ENCODE measurements around the gene ZNF580.

Gene ZNF580

DNA sequence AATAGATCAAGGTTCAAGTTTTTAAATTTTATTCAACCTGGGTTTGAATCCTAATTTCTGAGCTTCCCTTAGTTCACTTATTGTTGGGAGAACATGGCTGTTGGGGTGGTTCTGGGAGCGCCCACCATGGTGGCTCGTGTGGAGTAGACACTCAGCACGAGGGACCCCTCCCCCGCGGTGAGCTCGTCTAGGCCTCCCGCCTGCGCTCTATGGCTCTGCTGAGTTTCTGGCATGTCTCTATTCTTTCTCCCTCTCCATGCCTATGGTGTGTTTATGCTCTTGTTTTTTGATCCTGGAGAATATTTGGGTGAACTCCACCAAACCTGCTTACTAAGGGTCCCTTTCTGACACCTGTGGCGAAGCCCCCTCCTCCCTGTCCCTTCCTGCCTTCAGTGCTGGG, 32.7 kb downstream of the ZNF580 start:
- H2AFZ ChIP-seq (ENCODE audit: low read length): no peak overlapping the region
- no peaks in the 10 kb centered on the region for H3K27me3 ChIP-seq (ENCODE audit: insufficient read depth, low read length)
- no peaks in the 10 kb centered on the region for H3K9me2 ChIP-seq (ENCODE audit: low read depth, low read length)
- peak overlapping the region; percentile 51 for H3K27ac ChIP-seq (ENCODE audit: low read depth, low read length, poor library complexity, severe bottlenecking)
- no peak overlapping the region for H3K4me3 ChIP-seq (ENCODE audit: low read depth, low read length, poor library complexity, severe bottlenecking)
- no peaks in the 10 kb centered on the region for H3K9me3 ChIP-seq (ENCODE audit: low read length)
- no peaks in the 10 kb centered on the region; the same call in 1 of the 2 replicates for H3F3A ChIP-seq (ENCODE audit: insufficient read depth, low read length)
- TF ChIP-seq EZH2 (IDR thresholded peaks at IDR 0.05; ENCODE audit: borderline replicate concordance, low read length): no peak
- TF ChIP-seq, protein P1, sequence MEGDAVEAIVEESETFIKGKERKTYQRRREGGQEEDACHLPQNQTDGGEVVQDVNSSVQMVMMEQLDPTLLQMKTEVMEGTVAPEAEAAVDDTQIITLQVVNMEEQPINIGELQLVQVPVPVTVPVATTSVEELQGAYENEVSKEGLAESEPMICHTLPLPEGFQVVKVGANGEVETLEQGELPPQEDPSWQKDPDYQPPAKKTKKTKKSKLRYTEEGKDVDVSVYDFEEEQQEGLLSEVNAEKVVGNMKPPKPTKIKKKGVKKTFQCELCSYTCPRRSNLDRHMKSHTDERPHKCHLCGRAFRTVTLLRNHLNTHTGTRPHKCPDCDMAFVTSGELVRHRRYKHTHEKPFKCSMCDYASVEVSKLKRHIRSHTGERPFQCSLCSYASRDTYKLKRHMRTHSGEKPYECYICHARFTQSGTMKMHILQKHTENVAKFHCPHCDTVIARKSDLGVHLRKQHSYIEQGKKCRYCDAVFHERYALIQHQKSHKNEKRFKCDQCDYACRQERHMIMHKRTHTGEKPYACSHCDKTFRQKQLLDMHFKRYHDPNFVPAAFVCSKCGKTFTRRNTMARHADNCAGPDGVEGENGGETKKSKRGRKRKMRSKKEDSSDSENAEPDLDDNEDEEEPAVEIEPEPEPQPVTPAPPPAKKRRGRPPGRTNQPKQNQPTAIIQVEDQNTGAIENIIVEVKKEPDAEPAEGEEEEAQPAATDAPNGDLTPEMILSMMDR (IDR thresholded peaks at IDR 0.05; ENCODE audit: low read length): no peak
- no peak overlapping the region; the same call in 1 of the 2 replicates for H3K9ac ChIP-seq (ENCODE audit: low read length)
- peak overlapping the region; percentile 1; the same call in 1 of the 2 replicates for H3K4me2 ChIP-seq (ENCODE audit: low read length)
- H3K36me3 ChIP-seq (ENCODE audit: insufficient read depth, low read length): peaks cover 55% of the 10 kb centered on the region
- peaks cover 53% of the 10 kb centered on the region for H3K4me1 ChIP-seq (ENCODE audit: insufficient read depth, low read length, severe bottlenecking)
- H3K79me2 ChIP-seq (ENCODE audit: insufficient read depth, low read length): peaks cover 24% of the 10 kb centered on the region
- no peaks in the 10 kb centered on the region for H4K20me1 ChIP-seq (ENCODE audit: insufficient read depth, low read length)

DNA sequence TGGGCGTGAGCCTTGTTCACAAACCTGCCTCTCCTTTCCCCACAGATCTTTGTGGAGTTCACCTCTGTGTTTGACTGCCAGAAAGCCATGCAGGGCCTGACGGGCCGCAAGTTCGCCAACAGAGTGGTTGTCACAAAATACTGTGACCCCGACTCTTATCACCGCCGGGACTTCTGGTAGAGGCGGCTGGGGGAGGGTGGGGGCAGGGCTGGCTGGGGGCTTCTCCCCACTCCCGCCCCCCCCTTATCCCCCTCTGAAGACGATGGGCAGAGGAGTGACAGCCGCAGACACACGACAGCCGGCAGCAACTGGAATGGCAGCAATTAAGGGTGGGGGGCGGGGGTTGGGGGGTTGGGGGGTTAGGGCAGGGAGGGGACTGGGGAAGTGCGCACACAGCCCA, 33.1 kb downstream of the ZNF580 start:
- Histone ChIP-seq H3K36me3 (ENCODE audit: insufficient read depth, low read length) (peaks cover 55% of the 10 kb centered on the region), H4K20me1 (ENCODE audit: insufficient read depth, low read length) (no peaks in the 10 kb centered on the region), H3K9ac (ENCODE audit: low read length) (no peak overlapping the region), H3K4me3 (ENCODE audit: low read depth, low read length, poor library complexity, severe bottlenecking) (peak overlapping the region; percentile 97), H3K9me3 (ENCODE audit: low read length) (no peaks in the 10 kb centered on the region), H3K27me3 (ENCODE audit: insufficient read depth, low read length) (no peaks in the 10 kb centered on the region), H3K27ac (ENCODE audit: low read depth, low read length, poor library complexity, severe bottlenecking) (peak overlapping the region; percentile 51), H2AFZ (ENCODE audit: low read length) (no peak overlapping the region), H3K79me2 (ENCODE audit: insufficient read depth, low read length) (peaks cover 24% of the 10 kb centered on the region), H3F3A (ENCODE audit: insufficient read depth, low read length) (no peaks in the 10 kb centered on the region; the same call in 1 of the 2 replicates), H3K4me2 (ENCODE audit: low read length) (peak overlapping the region; percentile 1; the same call in 1 of the 2 replicates), H3K4me1 (ENCODE audit: insufficient read depth, low read length, severe bottlenecking) (peaks cover 58% of the 10 kb centered on the region), H3K9me2 (ENCODE audit: low read depth, low read length) (no peaks in the 10 kb centered on the region)
- TF ChIP-seq, protein P1 (IDR thresholded peaks at IDR 0.05; ENCODE audit: low read length): no peak
- TF ChIP-seq EZH2 (IDR thresholded peaks at IDR 0.05; ENCODE audit: borderline replicate concordance, low read length): no peak

DNA sequence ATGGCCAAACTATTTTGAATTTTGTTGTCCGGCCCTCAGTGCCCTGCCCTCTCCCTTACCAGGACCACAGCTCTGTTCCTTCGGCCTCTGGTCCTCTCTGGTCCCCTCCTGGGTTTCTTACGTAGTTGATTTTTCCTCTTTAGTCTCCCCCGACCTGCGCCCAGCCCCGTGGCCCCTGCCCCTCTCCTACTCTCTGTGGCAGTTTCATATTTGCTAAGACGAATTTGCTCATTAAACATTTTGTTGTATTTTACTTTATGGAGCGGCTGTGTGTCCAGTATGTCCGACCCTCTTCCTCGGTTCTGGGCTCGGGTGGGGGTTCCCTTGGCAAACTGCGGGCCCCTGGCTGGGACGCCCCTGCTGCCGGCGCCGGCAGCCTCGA, 33.6 kb downstream of the ZNF580 start:
- H4K20me1 ChIP-seq (ENCODE audit: insufficient read depth, low read length): no peaks in the 10 kb centered on the region
- TF ChIP-seq, protein P1 (IDR thresholded peaks at IDR 0.05; ENCODE audit: low read length): no peak
- TF ChIP-seq EZH2 (IDR thresholded peaks at IDR 0.05; ENCODE audit: borderline replicate concordance, low read length): no peak
- H2AFZ ChIP-seq (ENCODE audit: low read length): no peak overlapping the region
- peak overlapping the region; percentile 47 for H3K27ac ChIP-seq (ENCODE audit: low read depth, low read length, poor library complexity, severe bottlenecking)
- H3K27me3 ChIP-seq (ENCODE audit: insufficient read depth, low read length): no peaks in the 10 kb centered on the region
- H3K4me3 ChIP-seq (ENCODE audit: low read depth, low read length, poor library complexity, severe bottlenecking): peak overlapping the region; percentile 97
- peak overlapping the region; percentile 73 for H3K4me2 ChIP-seq (ENCODE audit: low read length)
- H3K9me2 ChIP-seq (ENCODE audit: low read depth, low read length): no peaks in the 10 kb centered on the region
- H3F3A ChIP-seq (ENCODE audit: insufficient read depth, low read length): no peaks in the 10 kb centered on the region; the same call in 1 of the 2 replicates
- H3K36me3 ChIP-seq (ENCODE audit: insufficient read depth, low read length): peaks cover 55% of the 10 kb centered on the region
- peaks cover 63% of the 10 kb centered on the region for H3K4me1 ChIP-seq (ENCODE audit: insufficient read depth, low read length, severe bottlenecking)
- H3K79me2 ChIP-seq (ENCODE audit: insufficient read depth, low read length): peaks cover 25% of the 10 kb centered on the region
- H3K9ac ChIP-seq (ENCODE audit: low read length): peak overlapping the region; percentile 62
- no peaks in the 10 kb centered on the region for H3K9me3 ChIP-seq (ENCODE audit: low read length)
